Measurements from ENCODE around the gene CUTA.

The CUTA gene

DNA sequence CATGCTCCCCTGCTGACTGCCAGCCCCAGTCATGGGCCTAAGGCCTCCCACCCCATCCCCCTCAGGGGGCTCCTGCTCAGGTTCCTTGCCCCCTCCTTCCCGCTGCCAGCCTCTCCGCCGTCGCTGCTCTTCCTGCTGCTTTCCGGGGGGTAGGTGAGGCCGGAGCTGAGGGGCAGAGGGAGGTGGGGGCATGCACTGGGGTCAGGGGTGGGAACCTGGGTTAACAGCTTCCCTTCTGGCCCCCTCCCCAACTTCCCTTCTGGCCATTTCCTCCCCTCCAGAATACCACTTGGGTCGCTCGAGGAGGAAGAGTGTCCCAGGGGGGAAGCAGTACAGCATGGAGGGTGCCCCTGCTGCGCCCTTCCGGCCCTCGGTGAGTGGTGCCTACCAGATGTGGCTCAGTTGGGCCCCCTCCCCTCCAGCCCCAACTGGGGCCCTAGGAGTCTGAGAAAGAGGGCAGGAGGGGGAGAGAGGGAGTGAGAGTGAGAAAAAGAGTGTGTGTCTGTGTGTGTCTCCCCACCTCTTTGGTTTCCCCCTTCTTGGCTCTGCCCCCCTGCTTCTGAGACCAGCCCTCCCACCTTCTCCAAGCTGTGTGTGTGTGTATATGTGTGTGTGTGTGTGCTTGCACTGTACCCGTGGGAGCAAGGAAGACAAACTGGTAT is 14.1 kb upstream of the CUTA start:
- H3K36me3 Mint-ChIP-seq (ENCODE audit: low read depth) = peaks cover 20% of the 10 kb centered on the region
- H3K27ac Mint-ChIP-seq = peak overlapping the region; percentile 26 to 50 (median 44)
- peaks cover 60% of the 10 kb centered on the region for H3K4me1 Mint-ChIP-seq
- TF ChIP-seq, protein P1, sequence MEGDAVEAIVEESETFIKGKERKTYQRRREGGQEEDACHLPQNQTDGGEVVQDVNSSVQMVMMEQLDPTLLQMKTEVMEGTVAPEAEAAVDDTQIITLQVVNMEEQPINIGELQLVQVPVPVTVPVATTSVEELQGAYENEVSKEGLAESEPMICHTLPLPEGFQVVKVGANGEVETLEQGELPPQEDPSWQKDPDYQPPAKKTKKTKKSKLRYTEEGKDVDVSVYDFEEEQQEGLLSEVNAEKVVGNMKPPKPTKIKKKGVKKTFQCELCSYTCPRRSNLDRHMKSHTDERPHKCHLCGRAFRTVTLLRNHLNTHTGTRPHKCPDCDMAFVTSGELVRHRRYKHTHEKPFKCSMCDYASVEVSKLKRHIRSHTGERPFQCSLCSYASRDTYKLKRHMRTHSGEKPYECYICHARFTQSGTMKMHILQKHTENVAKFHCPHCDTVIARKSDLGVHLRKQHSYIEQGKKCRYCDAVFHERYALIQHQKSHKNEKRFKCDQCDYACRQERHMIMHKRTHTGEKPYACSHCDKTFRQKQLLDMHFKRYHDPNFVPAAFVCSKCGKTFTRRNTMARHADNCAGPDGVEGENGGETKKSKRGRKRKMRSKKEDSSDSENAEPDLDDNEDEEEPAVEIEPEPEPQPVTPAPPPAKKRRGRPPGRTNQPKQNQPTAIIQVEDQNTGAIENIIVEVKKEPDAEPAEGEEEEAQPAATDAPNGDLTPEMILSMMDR (IDR thresholded peaks at IDR 0.05; ENCODE audit: unreplicated experiment in 3 of 3) = no peak
- no peaks in the 10 kb centered on the region for H3K9me3 Mint-ChIP-seq
- H3K4me3 Mint-ChIP-seq = peak overlapping the region; percentile 52 to 92 (median 59)
- H3K27me3 Mint-ChIP-seq (ENCODE audit: low read depth) = no peaks in the 10 kb centered on the region

DNA sequence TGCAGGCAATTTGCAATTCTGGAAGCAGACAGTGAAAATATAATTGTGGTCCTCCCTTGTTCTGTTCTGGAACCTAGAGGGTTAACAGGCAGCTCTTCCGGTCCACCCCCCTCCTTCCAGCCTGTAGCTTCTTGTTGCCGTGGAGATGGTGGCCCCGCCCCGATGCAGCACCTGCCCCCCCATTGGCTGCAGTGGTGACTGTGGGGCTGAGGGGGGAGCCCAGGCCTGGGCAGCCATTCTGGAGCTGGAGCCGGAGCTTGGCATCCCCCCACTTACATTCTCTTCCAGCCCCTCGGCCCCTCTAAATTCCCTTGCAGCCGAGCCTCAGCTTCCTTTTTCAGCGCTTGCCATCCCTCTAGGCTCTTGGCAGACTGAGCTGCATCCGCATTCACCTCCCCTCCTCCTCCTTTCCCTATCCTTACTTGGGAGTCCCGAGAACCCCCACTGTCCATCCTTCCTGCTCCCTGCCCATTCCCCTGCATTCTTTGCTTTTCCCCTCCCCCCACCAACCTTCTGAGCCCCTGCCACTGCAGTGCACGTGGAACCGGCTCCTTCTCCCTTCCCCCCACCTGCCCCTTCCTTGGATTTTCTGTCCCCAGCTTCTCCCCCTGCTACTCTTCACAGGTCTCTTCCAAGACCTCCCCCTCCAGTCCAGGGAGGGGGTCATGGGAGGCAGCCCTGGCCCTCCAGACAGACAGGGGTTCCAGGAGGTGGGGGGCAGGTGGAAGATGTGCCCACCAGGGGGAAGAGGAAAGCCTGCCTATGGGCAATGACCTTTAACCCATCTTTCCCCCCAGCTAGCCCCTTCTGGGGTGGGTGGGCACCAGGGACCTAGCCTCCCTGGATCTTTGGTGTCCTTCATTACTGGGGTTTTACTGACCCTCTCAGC is 13.3 kb upstream of the CUTA start:
- TF ChIP-seq, protein P1 (IDR thresholded peaks at IDR 0.05; ENCODE audit: unreplicated experiment in 3 of 3) = no peak
- peak overlapping the region; percentile 62 to 90 (median 90) for H3K27ac Mint-ChIP-seq
- no peaks in the 10 kb centered on the region for H3K27me3 Mint-ChIP-seq (ENCODE audit: low read depth)
- H3K4me3 Mint-ChIP-seq = peak overlapping the region; percentile 92
- peaks cover 67% of the 10 kb centered on the region for H3K4me1 Mint-ChIP-seq
- H3K9me3 Mint-ChIP-seq = no peaks in the 10 kb centered on the region
- peaks cover 13% of the 10 kb centered on the region for H3K36me3 Mint-ChIP-seq (ENCODE audit: low read depth)

DNA sequence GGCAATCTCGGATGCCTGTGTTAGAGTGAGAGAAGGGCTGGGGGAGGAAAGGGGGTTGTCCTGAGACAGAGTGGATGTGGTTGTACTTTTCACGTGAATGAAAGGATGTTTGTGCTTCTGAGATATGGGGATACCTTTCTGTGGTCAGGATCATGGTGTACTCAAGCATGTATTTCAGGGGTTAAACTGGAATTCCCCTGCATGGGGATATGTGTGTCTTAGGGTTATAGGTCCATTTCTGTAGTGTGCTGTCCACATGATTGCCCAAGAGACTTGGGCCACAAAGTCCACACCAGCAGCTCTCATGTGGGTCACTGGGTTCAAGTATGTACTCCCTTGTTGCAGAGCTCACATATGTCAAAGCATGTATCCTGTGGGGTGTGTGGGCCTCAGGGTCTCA is 12.4 kb upstream of the CUTA start:
- Mint-ChIP-seq H3K27ac (peak overlapping the region; percentile 62 to 90 (median 90)), H3K9me3 (no peaks in the 10 kb centered on the region), H3K4me1 (peaks cover 73% of the 10 kb centered on the region), H3K36me3 (ENCODE audit: low read depth) (peaks cover 4% of the 10 kb centered on the region), H3K27me3 (ENCODE audit: low read depth) (no peaks in the 10 kb centered on the region), H3K4me3 (peak overlapping the region; percentile 92)
- TF ChIP-seq, protein P1 (IDR thresholded peaks at IDR 0.05; ENCODE audit: unreplicated experiment in 3 of 3) = no peak

- Mint-ChIP-seq H3K27me3 (ENCODE audit: low read depth) (no peaks in the 10 kb centered on the region), H3K27ac (peak overlapping the region; percentile 62 to 90 (median 90)), H3K4me1 (peaks cover 79% of the 10 kb centered on the region), H3K9me3 (no peaks in the 10 kb centered on the region), H3K36me3 (ENCODE audit: low read depth) (no peaks in the 10 kb centered on the region), H3K4me3 (peak overlapping the region; percentile 92)
- TF ChIP-seq, protein P1 (IDR thresholded peaks at IDR 0.05; ENCODE audit: unreplicated experiment in 3 of 3) = no peak
These were observed 11.8 kb upstream of the CUTA start for GRCh38 chr6:33429750-33430052.

DNA sequence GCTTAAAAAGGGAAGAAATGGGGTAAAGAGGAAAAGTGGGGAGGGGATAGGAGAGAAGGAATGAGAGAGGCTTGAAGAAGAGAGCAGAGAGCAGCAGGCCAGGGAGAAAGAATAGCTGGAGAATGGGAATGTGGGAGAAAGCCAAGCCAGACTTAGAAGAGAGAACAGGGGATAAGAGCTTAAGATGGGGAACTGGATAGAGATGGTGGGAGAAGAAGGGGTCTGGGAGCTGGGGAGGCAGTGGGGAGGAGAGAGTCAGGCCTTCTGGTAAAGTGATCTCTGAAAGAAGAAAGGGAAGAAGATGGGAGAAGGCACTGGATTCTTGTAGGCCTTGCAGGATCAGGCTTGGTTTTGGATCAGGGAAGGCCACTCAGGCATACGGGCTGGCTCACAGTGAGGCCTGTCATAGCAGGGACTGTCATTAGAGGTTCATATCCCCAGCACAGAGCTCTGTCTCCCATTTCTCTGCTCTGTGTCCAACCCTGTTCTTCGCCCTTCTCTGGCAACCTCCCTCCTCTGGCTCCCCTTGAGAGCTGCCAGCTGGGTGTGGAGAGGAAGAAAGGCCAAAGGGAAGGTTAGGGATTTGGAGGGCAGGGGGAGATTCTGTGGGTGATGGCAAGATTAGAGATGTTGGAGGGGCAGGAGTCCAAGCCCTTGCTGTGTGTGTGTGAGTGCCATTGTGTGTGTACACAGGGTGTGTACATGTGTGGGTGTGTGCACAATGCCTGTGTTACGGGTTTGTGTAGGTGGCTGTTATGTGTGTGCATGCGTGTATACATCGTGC is 11.3 kb upstream of the CUTA start:
- Mint-ChIP-seq H3K4me3 (peak overlapping the region; percentile 92), H3K9me3 (no peaks in the 10 kb centered on the region), H3K4me1 (peaks cover 82% of the 10 kb centered on the region), H3K27ac (peak overlapping the region; percentile 62 to 90 (median 90)), H3K36me3 (ENCODE audit: low read depth) (peaks cover under 1% of the 10 kb centered on the region), H3K27me3 (ENCODE audit: low read depth) (no peaks in the 10 kb centered on the region)
- TF ChIP-seq, protein P1 (IDR thresholded peaks at IDR 0.05; ENCODE audit: unreplicated experiment in 3 of 3) = no peak

Measured in nephron (organoid).